Measurements from ENCODE around the gene BICD2. TPM values are rescaled to one million over a fixed set of nuclear protein-coding genes. Genes with fewer than 3 reads are reported as not detected.
A peak's percentile ranks its signal among the peaks of the same experiment; 100 is the strongest.

BICD2 gene
- total RNA-seq, 1 experiment from 2014 or later: 40.6 TPM

DNA sequence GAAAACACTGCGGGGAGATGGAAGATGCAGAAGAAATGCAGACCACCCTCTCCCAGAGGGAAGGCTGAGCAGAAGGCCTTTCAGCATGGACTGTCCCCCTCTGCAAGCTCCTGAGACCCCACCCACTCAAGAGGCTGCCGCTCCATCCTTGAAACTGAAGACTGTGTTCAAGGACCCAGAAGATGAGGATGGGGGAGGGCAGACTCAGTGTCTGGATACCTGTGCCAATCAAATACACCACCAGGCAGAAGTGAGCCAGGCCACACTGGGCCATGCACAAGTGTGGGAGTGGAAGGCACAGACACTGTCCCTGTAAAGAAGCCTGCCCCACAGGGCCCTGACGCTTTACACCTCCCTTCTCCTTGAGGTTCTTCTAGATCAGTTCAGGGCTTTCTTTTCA lies 54.7 kb downstream of the BICD2 start:
- CTCF ChIA-PET: no interaction called here

DNA sequence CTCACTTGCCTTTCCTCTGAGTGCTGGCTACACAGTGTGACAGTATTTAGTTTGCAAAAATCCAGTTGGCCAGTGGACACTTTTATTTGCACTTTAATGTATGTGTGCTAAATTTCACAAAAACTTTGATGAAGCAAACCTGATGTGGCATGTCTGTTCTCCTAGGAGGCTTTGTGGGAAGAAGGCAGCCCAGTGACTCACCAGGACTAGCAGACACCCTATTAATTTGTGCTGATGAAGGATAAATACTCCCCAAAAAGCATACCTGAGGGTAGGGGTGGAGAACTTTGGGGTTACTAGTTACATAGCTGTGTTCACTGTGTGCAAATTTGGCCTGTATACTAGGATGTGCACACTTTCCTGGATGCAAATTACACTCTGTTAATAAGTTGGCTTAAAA lies 55.4 kb downstream of the BICD2 start:
- POLR2A ChIA-PET (ENCODE audit: unreplicated experiment): no interaction called here
- TF ChIP-seq EZH2 (IDR thresholded peaks at IDR 0.05; ENCODE audit: low read depth): no peak
- TF ChIP-seq, protein P1, sequence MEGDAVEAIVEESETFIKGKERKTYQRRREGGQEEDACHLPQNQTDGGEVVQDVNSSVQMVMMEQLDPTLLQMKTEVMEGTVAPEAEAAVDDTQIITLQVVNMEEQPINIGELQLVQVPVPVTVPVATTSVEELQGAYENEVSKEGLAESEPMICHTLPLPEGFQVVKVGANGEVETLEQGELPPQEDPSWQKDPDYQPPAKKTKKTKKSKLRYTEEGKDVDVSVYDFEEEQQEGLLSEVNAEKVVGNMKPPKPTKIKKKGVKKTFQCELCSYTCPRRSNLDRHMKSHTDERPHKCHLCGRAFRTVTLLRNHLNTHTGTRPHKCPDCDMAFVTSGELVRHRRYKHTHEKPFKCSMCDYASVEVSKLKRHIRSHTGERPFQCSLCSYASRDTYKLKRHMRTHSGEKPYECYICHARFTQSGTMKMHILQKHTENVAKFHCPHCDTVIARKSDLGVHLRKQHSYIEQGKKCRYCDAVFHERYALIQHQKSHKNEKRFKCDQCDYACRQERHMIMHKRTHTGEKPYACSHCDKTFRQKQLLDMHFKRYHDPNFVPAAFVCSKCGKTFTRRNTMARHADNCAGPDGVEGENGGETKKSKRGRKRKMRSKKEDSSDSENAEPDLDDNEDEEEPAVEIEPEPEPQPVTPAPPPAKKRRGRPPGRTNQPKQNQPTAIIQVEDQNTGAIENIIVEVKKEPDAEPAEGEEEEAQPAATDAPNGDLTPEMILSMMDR (conservative IDR thresholded peaks at IDR 0.05): no peak
- H3K27ac ChIP-seq: no peak overlapping the region
- H3K4me2 ChIP-seq: no peak overlapping the region
- H2AFZ ChIP-seq: no peak overlapping the region
- H3K27me3 ChIP-seq (ENCODE audit: insufficient read depth, low read depth): no peaks in the 10 kb centered on the region
- no TSS peak for BruUV-seq (replicated peaks)
- no peaks in the 10 kb centered on the region for H3K9me3 ChIP-seq (ENCODE audit: insufficient read depth, low read depth)
- H3K9me2 ChIP-seq (ENCODE audit: insufficient read depth): no peaks in the 10 kb centered on the region
- H3K36me3 ChIP-seq (ENCODE audit: low read depth): peaks cover 6% of the 10 kb centered on the region; the same call in 1 of the 2 replicates
- 0 out of 2 replicates have a peak, but pooled peaks cover 5% of the 10 kb centered on the region for H3K4me1 ChIP-seq (replicated peaks; ENCODE audit: insufficient read depth)
- DNase-seq: no peak
- intact Hi-C loops (cut with micrococcal nuclease; ENCODE audit: unreplicated experiment): no loop called here
- H4K20me1 ChIP-seq (ENCODE audit: insufficient read depth): no peaks in the 10 kb centered on the region
- H3F3A ChIP-seq (ENCODE audit: insufficient read depth, low read depth): peaks cover 6% of the 10 kb centered on the region; the same call in 1 of the 2 replicates
- no peaks in the 10 kb centered on the region for H3K79me2 ChIP-seq (ENCODE audit: low read depth)
- no peak overlapping the region for H3K4me3 ChIP-seq
- CTCF ChIA-PET: no interaction called here

More for the DNA sequence above, 54.7 kb downstream of the BICD2 start:
- no peak for DNase-seq
- intact Hi-C loops (cut with micrococcal nuclease; ENCODE audit: unreplicated experiment): no loop called here
- H3F3A ChIP-seq (ENCODE audit: insufficient read depth, low read depth): peaks cover 6% of the 10 kb centered on the region; the same call in 1 of the 2 replicates
- POLR2A ChIA-PET (ENCODE audit: unreplicated experiment): no interaction called here
- H3K9me3 ChIP-seq (ENCODE audit: insufficient read depth, low read depth): no peaks in the 10 kb centered on the region
- no peaks in the 10 kb centered on the region for H3K9me2 ChIP-seq (ENCODE audit: insufficient read depth)
- no peak overlapping the region for H3K4me2 ChIP-seq
- H3K79me2 ChIP-seq (ENCODE audit: low read depth): no peaks in the 10 kb centered on the region
- TF ChIP-seq, protein P1 (conservative IDR thresholded peaks at IDR 0.05): no peak
- TF ChIP-seq EZH2 (IDR thresholded peaks at IDR 0.05; ENCODE audit: low read depth): no peak
- H3K4me1 ChIP-seq (replicated peaks; ENCODE audit: insufficient read depth): 0 out of 2 replicates have a peak, but pooled peaks cover 5% of the 10 kb centered on the region
- no peaks in the 10 kb centered on the region for H4K20me1 ChIP-seq (ENCODE audit: insufficient read depth)
- no peak overlapping the region for H2AFZ ChIP-seq
- no TSS peak for BruUV-seq (replicated peaks)
- no peak overlapping the region for H3K4me3 ChIP-seq
- peaks cover 6% of the 10 kb centered on the region; the same call in 1 of the 2 replicates for H3K36me3 ChIP-seq (ENCODE audit: low read depth)
- H3K27me3 ChIP-seq (ENCODE audit: insufficient read depth, low read depth): no peaks in the 10 kb centered on the region
- no peak overlapping the region for H3K27ac ChIP-seq

DNA sequence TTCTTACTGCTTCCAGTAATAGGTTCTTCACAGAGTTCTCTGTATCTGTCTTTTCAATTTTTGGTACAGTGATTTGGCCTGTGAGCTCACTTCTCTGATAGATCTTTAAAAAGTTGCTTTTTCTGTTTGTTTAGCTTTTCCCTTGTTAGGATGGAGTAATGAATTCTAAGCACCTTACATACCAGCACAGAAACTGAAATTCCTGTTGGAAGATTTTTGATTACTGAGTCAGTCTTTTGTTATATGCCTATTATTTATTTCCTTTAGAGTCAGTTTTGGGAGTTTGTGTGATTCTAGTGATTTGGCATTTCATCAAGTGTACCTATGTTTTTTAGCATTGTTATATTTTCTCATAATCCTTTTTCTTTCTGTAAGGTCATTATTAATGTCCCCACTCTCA lies 57.1 kb downstream of the BICD2 start:
- peak overlapping the region; percentile 53; the same call in 1 of the 2 replicates for H3K27ac ChIP-seq
- no peaks in the 10 kb centered on the region for H4K20me1 ChIP-seq (ENCODE audit: insufficient read depth)
- H3K9me2 ChIP-seq (ENCODE audit: insufficient read depth): no peaks in the 10 kb centered on the region
- TF ChIP-seq EZH2 (IDR thresholded peaks at IDR 0.05; ENCODE audit: low read depth): no peak
- TF ChIP-seq, protein P1 (conservative IDR thresholded peaks at IDR 0.05): no peak
- ChIA-PET POLR2A (ENCODE audit: unreplicated experiment) (interaction anchor here (0.7 kb wide), 1 partner anchor 93 kb away, joined by 11 read pairs; no protein-coding TSS in a partner anchor), CTCF (interaction anchor here (0.7 kb wide), 1 partner anchor 416 kb away, joined by 3 read pairs; no protein-coding TSS in a partner anchor)
- H3K79me2 ChIP-seq (ENCODE audit: low read depth): no peaks in the 10 kb centered on the region
- H3K4me1 ChIP-seq (replicated peaks; ENCODE audit: insufficient read depth): 0 out of 2 replicates have a peak, but pooled peaks cover 5% of the 10 kb centered on the region
- no TSS peak for BruUV-seq (replicated peaks)
- no peaks in the 10 kb centered on the region for H3K9me3 ChIP-seq (ENCODE audit: insufficient read depth, low read depth)
- H3K4me2 ChIP-seq: no peak overlapping the region
- no peaks in the 10 kb centered on the region for H3K27me3 ChIP-seq (ENCODE audit: insufficient read depth, low read depth)
- no peak overlapping the region for H3K4me3 ChIP-seq
- intact Hi-C loops (cut with micrococcal nuclease; ENCODE audit: unreplicated experiment): no loop called here
- H2AFZ ChIP-seq: no peak overlapping the region
- peaks cover 6% of the 10 kb centered on the region; the same call in 1 of the 2 replicates for H3F3A ChIP-seq (ENCODE audit: insufficient read depth, low read depth)
- no peak for DNase-seq
- H3K36me3 ChIP-seq (ENCODE audit: low read depth): peaks cover 3% of the 10 kb centered on the region; the same call in 1 of the 2 replicates

Data from PC-9 (cell line).